Neuronal stem cell (in vitro differentiated cells): ENCODE results near the gene USP6. TPM values are rescaled to one million over a fixed set of nuclear protein-coding genes. Genes with fewer than 3 reads are reported as not detected.
"Not testable (repeated sequence)": the region's sequence is repeated elsewhere in the genome, so short reads cannot be mapped to it uniquely, and the experiment has no call there.

Source experiments
- DNase-seq: peaks from one replicate; pipeline ENCODE4 v3.0.0-alpha.2; 2013; ENCODE audit warnings: low spot score
- H2AFZ ChIP-seq: one replicate; pipeline ENCODE4 v1.6.1; 2013; ENCODE audit warnings: mild to moderate bottlenecking, low read length, inconsistent platforms
- H2AK5ac ChIP-seq: 2 replicates; pipeline ENCODE4 v1.6.1; 2013; ENCODE audit warnings: low read depth, mild to moderate bottlenecking, inconsistent platforms, low read length, moderate library complexity, mixed read lengths
- H2BK120ac ChIP-seq: 2 replicates; pipeline ENCODE4 v1.6.1; 2013; ENCODE audit warnings: low read depth, mild to moderate bottlenecking, inconsistent platforms, low read length, moderate library complexity, mixed read lengths
- H2BK12ac ChIP-seq: one replicate; pipeline ENCODE4 v1.6.1; 2013; ENCODE audit warnings: low read length, inconsistent platforms
- H2BK15ac ChIP-seq: 2 replicates; pipeline ENCODE4 v1.6.1; 2013; ENCODE audit warnings: mild to moderate bottlenecking, low read length, inconsistent platforms, mixed read lengths
- H2BK5ac ChIP-seq: one replicate; pipeline ENCODE4 v1.6.1; 2013; ENCODE audit warnings: inconsistent platforms, mild to moderate bottlenecking, low read length, moderate library complexity
- H3K14ac ChIP-seq: one replicate; pipeline ENCODE4 v1.6.1; 2013; ENCODE audit warnings: low read length, inconsistent platforms
- H3K18ac ChIP-seq: 2 replicates; pipeline ENCODE4 v1.6.1; 2013; ENCODE audit warnings: low read length, inconsistent platforms
- H3K23ac ChIP-seq: 2 replicates; pipeline ENCODE4 v1.6.1; 2013; ENCODE audit warnings: low read depth, mild to moderate bottlenecking, mixed read lengths, low read length, inconsistent platforms; ENCODE audit not compliant: poor library complexity
- H3K27ac ChIP-seq: replicated peaks from 3 replicates; pipeline ENCODE4 v1.5.1; 2013; ENCODE audit warnings: low read length, inconsistent platforms
- H3K27me3 ChIP-seq, 3 experiments: 2 replicates each; pipeline ENCODE4 v1.6.1; 2013; ENCODE audit warnings: low read length in 3 of 3, mild to moderate bottlenecking in 2 of 3, inconsistent platforms in 1 of 3, low read depth in 1 of 3, mixed read lengths in 1 of 3, moderate library complexity in 1 of 3; ENCODE audit not compliant: control insufficient read depth in 3 of 3, insufficient read depth in 3 of 3
- H3K36me3 ChIP-seq, 2 donors: replicated peaks in 1 of 2; 2 replicates each; pipeline ENCODE4 v1.6.1; 2013; ENCODE audit warnings: low read length in 2 of 2; ENCODE audit not compliant: control insufficient read depth in 2 of 2, insufficient read depth in 2 of 2
- H3K4ac ChIP-seq: 2 replicates; pipeline ENCODE4 v1.6.1; 2013; ENCODE audit warnings: inconsistent platforms, mild to moderate bottlenecking, low read length, moderate library complexity
- H3K4me1 ChIP-seq, 2 donors: 1 replicate in 1 of 2; 2 replicates in 1 of 2; pipeline ENCODE4 v1.6.1; 2013; ENCODE audit warnings: low read length in 2 of 2, low read depth in 1 of 2; ENCODE audit not compliant: control insufficient read depth in 2 of 2, insufficient read depth in 1 of 2
- H3K4me2 ChIP-seq: one replicate; pipeline ENCODE4 v1.6.1; 2013; ENCODE audit warnings: mild to moderate bottlenecking, low read length, inconsistent platforms; ENCODE audit not compliant: insufficient read depth, poor library complexity, severe bottlenecking
- H3K4me3 ChIP-seq, 2 donors: 2 replicates each; pipeline ENCODE4 v1.5.1; 2013; ENCODE audit warnings: low read length in 2 of 2, mild to moderate bottlenecking in 2 of 2, inconsistent platforms in 1 of 2, moderate library complexity in 1 of 2
- H3K79me1 ChIP-seq: one replicate; pipeline ENCODE4 v1.6.1; 2013; ENCODE audit warnings: low read depth, mild to moderate bottlenecking, inconsistent platforms, low read length, moderate library complexity
- H3K9ac ChIP-seq: one replicate; pipeline ENCODE4 v1.6.1; 2013; ENCODE audit warnings: mild to moderate bottlenecking, low read depth, low read length, inconsistent platforms; ENCODE audit not compliant: poor library complexity
- H3K9me3 ChIP-seq, 2 donors: replicated peaks in 1 of 2; 2 replicates each; pipeline versions ENCODE3 to v1.6.1; 2013; ENCODE audit warnings: low read length in 2 of 2, mild to moderate bottlenecking in 2 of 2, inconsistent platforms in 1 of 2, low read depth in 1 of 2, mixed read lengths in 1 of 2, moderate library complexity in 1 of 2; ENCODE audit not compliant: control insufficient read depth in 2 of 2, insufficient read depth in 1 of 2
- H4K8ac ChIP-seq: one replicate; pipeline ENCODE4 v1.6.1; 2013; ENCODE audit warnings: low read depth, mild to moderate bottlenecking, inconsistent platforms, low read length, moderate library complexity
- H4K91ac ChIP-seq: one replicate; pipeline ENCODE4 v1.6.1; 2013; ENCODE audit warnings: low read length, low read depth, mild to moderate bottlenecking, inconsistent platforms; ENCODE audit not compliant: poor library complexity
- WGBS, 2 donors: extraction: QIAGEN DNeasy Blood & Tissue Kit; methylation state at CpG; one replicate each; pipeline ENCODE4 v1.1.7; 2013; ENCODE audit warnings: missing lambda C conversion rate in 2 of 2, mixed read lengths in 1 of 2; ENCODE audit not compliant: insufficient read length in 2 of 2, insufficient replicate concordance in 1 of 2; ENCODE audit errors: extremely low coverage in 2 of 2; 5-methylcytosine and 5-hydroxymethylcytosine counted together
- polyA plus RNA-seq, 2 experiments: library from polyadenylated mRNA; stranded (reverse); fragments of 200-250 nt; gene quantifications; one replicate each; pipeline ENCODE4 v1.2.3, GENCODE V29; 2013

USP6 gene
- 0.03 TPM for polyA plus RNA-seq (2013, experiment 1 of 2)
- 0.04 TPM for polyA plus RNA-seq (2013, experiment 2 of 2)

DNA sequence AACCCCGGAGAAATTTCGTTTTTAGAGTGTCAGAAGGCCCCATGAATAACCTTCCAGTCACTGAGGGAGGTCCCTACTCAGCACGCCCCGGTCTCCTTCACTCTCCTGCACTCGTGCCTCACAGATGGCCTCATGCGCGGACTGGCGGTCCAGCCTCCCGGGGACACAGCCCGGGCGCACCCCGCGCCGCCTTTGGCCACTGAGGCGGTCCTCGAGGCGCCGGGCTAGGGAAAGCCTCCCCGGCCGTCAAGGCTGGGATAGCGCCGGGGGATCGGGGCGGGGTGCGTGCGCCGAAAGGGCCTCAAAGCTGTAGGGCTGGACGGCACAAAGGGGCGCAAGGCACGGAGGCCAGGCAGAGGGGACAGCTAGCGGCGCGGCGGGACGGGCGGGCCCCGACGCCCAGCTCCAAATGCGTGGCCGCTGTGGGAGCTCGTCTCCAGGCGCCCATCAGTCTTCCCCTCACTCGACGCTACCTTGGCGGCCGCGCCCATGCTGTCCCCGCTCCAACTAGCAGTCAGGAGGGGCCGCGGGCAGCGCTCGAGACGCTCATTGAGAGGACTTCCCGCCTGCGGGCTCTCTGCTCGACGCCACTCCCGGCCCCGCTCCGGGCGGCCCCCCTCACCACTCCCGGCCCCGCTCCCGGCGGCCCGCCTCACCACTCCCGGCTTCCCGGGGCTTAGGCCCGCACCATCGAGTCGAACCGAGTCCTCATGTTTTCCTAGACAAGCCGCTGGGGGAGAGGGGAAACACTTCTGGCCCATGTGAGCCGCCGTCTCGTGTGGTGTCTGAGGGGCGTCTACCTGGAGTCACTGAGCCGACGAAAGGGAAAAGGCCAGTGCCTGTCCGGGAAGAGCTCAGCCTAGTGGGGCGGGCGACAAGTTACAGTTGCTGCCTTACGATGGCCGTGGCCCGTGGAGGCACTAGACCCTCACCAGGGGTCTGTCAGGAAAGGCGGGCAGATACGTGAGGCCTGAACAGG lies at the start of gene USP6:
Gene USP6 (plus strand): TSS at position 360 of the 979 bp plus-strand sequence. CDS start 14,336 bp downstream, outside the sequence.
- H3K36me3 ChIP-seq, result peaks cover 0 to 11% of the 10 kb centered on the region in 2 donors
- H3K18ac ChIP-seq, result peak within 1 kb of the TSS; percentile 21
- H3K79me1 ChIP-seq, result peaks cover 3% of the 10 kb centered on the region
- no CpG with 5 or more reads among the region's 87 CpGs for WGBS, 2 donors
- H2BK12ac ChIP-seq, result peak within 1 kb of the TSS; percentile 35
- peak within 1 kb of the TSS; percentile 50 for H2AK5ac ChIP-seq
- H4K91ac ChIP-seq, result no peak within 1 kb of the TSS
- peak within 1 kb of the TSS; percentile 76 for H2BK15ac ChIP-seq
- no peak within 1 kb of the TSS for H3K27ac ChIP-seq
- no peak within 1 kb of the TSS for H4K8ac ChIP-seq
- peak within 1 kb of the TSS in 1 of 2 donors; percentile 30 for H3K4me3 ChIP-seq
- no peak within 1 kb of the TSS for H3K9ac ChIP-seq
- no peak within 1 kb of the TSS for H3K14ac ChIP-seq
- peaks cover 0 to 6% (median 0%) of the 10 kb centered on the region in 3 experiments for H3K27me3 ChIP-seq
- no peak within 1 kb of the TSS for H3K4me2 ChIP-seq
- no peak for DNase-seq
- H3K4me1 ChIP-seq, result peaks cover 0 to 1% of the 10 kb centered on the region in 2 donors
- no peak within 1 kb of the TSS for H3K4ac ChIP-seq
- H2BK5ac ChIP-seq, result no peak within 1 kb of the TSS
- peak within 1 kb of the TSS; percentile 34 for H3K23ac ChIP-seq
- no peak within 1 kb of the TSS for H2AFZ ChIP-seq
- no peak within 1 kb of the TSS for H2BK120ac ChIP-seq
- peaks cover 5 to 7% of the 10 kb centered on the region in 2 donors for H3K9me3 ChIP-seq

DNA sequence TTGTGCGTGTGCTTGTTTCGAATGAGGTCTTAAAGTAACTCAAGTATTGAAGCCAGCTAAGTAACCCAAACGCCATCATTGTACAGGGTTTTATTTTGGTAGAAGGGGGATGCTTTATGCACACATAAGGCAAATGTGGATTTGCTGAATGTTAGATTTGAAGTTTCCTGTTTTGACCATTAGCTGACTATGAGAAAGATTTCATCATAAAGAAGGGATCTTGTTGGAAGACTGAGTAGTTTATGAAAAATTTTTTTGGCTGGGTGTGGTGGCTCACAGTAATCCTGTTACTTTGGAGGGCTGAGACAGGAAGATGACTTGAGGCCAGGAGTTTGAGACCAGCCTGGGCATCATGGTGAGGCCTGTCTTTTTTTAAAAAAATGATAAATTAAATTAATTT lies 47.6 kb upstream of the USP6 start:
- Histone ChIP-seq H3K79me1 (no peaks in the 10 kb centered on the region), H2AK5ac (no peak overlapping the region), H3K4me1 (no peaks in the 10 kb centered on the region), H2AFZ (no peak overlapping the region), H4K91ac (no peak overlapping the region), H3K4me2 (no peak overlapping the region), H3K27ac (no peak overlapping the region), H3K4ac (no peak overlapping the region), H3K9me3 (no peaks in the 10 kb centered on the region), H4K8ac (no peak overlapping the region), H3K36me3 (no peaks in the 10 kb centered on the region), H3K18ac (no peak overlapping the region), H3K4me3 (no peak overlapping the region), H2BK12ac (no peak overlapping the region), H3K23ac (no peak overlapping the region), H2BK5ac (no peak overlapping the region), H2BK120ac (no peak overlapping the region), H2BK15ac (no peak overlapping the region), H3K14ac (no peak overlapping the region), H3K27me3 (no peaks in the 10 kb centered on the region), H3K9ac (no peak overlapping the region)
- no peak for DNase-seq
- WGBS, 2 donors, result no CpG with 5 or more reads among the region's 3 CpGs

GRCh38 chr17:5069724-5070123 lies 46.1 kb upstream of the USP6 start:
- Histone ChIP-seq H3K4me1 (no peaks in the 10 kb centered on the region), H3K9ac (no peak overlapping the region), H4K91ac (no peak overlapping the region), H2BK120ac (no peak overlapping the region), H4K8ac (no peak overlapping the region), H3K79me1 (no peaks in the 10 kb centered on the region), H3K9me3 (no peaks in the 10 kb centered on the region), H3K4me2 (no peak overlapping the region), H3K23ac (no peak overlapping the region), H2BK5ac (no peak overlapping the region), H2BK15ac (no peak overlapping the region), H3K18ac (no peak overlapping the region), H3K36me3 (no peaks in the 10 kb centered on the region), H2AFZ (no peak overlapping the region), H2BK12ac (no peak overlapping the region), H3K4me3 (no peak overlapping the region), H3K4ac (no peak overlapping the region), H3K14ac (no peak overlapping the region), H3K27ac (no peak overlapping the region), H2AK5ac (no peak overlapping the region), H3K27me3 (no peaks in the 10 kb centered on the region)
- no CpG with 5 or more reads among the region's 4 CpGs for WGBS, 2 donors
- DNase-seq, result no peak

DNA sequence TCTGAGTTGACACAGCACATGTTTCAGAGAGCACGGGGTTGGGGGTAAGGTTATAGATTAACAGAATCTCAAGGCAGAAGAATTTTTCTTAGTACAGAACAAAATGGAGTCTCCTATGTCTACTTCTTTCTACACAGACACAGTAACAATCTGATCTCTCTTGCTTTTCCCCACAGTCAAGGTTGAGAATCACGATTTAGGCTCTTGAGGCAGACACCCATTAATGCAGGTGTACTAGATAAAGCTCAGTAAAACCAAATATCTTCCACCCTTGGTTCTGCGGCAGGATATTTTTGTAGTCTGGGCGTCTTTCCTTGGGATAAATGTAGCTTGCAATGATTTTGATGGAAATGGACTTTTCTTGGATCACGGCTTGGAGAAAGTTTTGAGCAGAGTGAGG lies 40.4 kb upstream of the USP6 start:
- not testable (repeated sequence) for H3K79me1 ChIP-seq, H3K4me2 ChIP-seq, H3K4me1 ChIP-seq, H3K23ac ChIP-seq, H2BK12ac ChIP-seq, H2BK120ac ChIP-seq, H3K36me3 ChIP-seq, H4K91ac ChIP-seq, H3K27ac ChIP-seq, H3K4ac ChIP-seq, H3K14ac ChIP-seq, DNase-seq, H4K8ac ChIP-seq, H3K18ac ChIP-seq, H2BK15ac ChIP-seq, H2BK5ac ChIP-seq, H3K4me3 ChIP-seq, H2AK5ac ChIP-seq, H3K9ac ChIP-seq
- H3K9me3 ChIP-seq, result peaks cover 4 to 15% of the 10 kb centered on the region in 2 donors
- WGBS, 2 donors, result no CpG with 5 or more reads among the region's 5 CpGs
- H2AFZ ChIP-seq, result peak overlapping the region; percentile 45
- peaks cover 0 to 11% (median 0%) of the 10 kb centered on the region in 3 experiments for H3K27me3 ChIP-seq
